NCI-H460 (cell line): ENCODE results near the gene SHC3. TPM values are rescaled to one million over a fixed set of nuclear protein-coding genes. Genes with fewer than 3 reads are reported as not detected.

Experiments used
- DNase-seq: peaks from one replicate; pipeline ENCODE4 v3.0.0-alpha.2; 2016; ENCODE audit warnings: low read depth; ENCODE audit errors: extremely low read depth
- total RNA-seq: library from RNA; depleted of rRNA; stranded (reverse); fragments of >200 nt; shearing (Covaris generic); gene quantifications from 2 replicates; pipeline ENCODE4 v1.2.3, GENCODE V29; 2014

Gene SHC3
- total RNA-seq, 1 experiment from 2014 or later = 2.4 TPM

- no peak for DNase-seq
These were observed 9.3 kb upstream of the SHC3 start for GRCh38 chr9:89187950-89188349.

GRCh38 chr9:89187541-89187940 lies 8.9 kb upstream of the SHC3 start:
- no peak for DNase-seq

- no peak for DNase-seq
These were observed 8.3 kb upstream of the SHC3 start for GRCh38 chr9:89186960-89187359.

GRCh38 chr9:89185980-89186379 lies 7.4 kb upstream of the SHC3 start:
- peak; percentile 38 for DNase-seq

- DNase-seq = no peak
These were observed 4.5 kb upstream of the SHC3 start for GRCh38 chr9:89183146-89183545.

- DNase-seq = no peak
These were observed 3.8 kb upstream of the SHC3 start for GRCh38 chr9:89182369-89182768.

GRCh38 chr9:89179895-89180734 lies 1.5 kb upstream of the SHC3 start:
- peak; percentile 87 for DNase-seq

- no peak for DNase-seq
These were observed 899 bp upstream of the SHC3 start for GRCh38 chr9:89179540-89179894.

- DNase-seq = no peak
These were observed 367 bp upstream of the SHC3 start for GRCh38 chr9:89178830-89179539.

- no peak for DNase-seq
These were observed 1.3 kb downstream of the SHC3 start for GRCh38 chr9:89177012-89177943.

GRCh38 chr9:89175828-89176261 lies 2.8 kb downstream of the SHC3 start:
- DNase-seq = no peak

- no peak for DNase-seq
These were observed 4.3 kb downstream of the SHC3 start for GRCh38 chr9:89174291-89174690.

GRCh38 chr9:89173072-89173471 lies 5.5 kb downstream of the SHC3 start:
- no peak for DNase-seq

- no peak for DNase-seq
These were observed 6.2 kb downstream of the SHC3 start for GRCh38 chr9:89172398-89172797.

GRCh38 chr9:89171693-89172092 lies 6.9 kb downstream of the SHC3 start:
- DNase-seq = no peak

- DNase-seq = no peak
These were observed 7.4 kb downstream of the SHC3 start for GRCh38 chr9:89171231-89171630.

GRCh38 chr9:89168901-89169813 lies 9.5 kb downstream of the SHC3 start:
- DNase-seq = no peak

GRCh38 chr9:89167788-89168187 lies 10.8 kb downstream of the SHC3 start:
- no peak for DNase-seq

- no peak for DNase-seq
These were observed 11.8 kb downstream of the SHC3 start for GRCh38 chr9:89166852-89167251.

- no peak for DNase-seq
These were observed 12.7 kb downstream of the SHC3 start for GRCh38 chr9:89165880-89166279.
